HepG2 (cell line): ENCODE measurements around the gene LNPK. TPM values are rescaled to one million over a fixed set of nuclear protein-coding genes. Genes with fewer than 3 reads are reported as not detected.
"Not testable (repeated sequence)": the region's sequence is repeated elsewhere in the genome, so short reads cannot be mapped to it uniquely, and the experiment has no call there.

Source experiments
- ARID4A ChIP-seq: sonication (generic); formaldehyde crosslinking; IDR thresholded peaks from 2 replicates; pipeline ENCODE4 v1.5.0; 2020; ENCODE audit warnings: mild to moderate bottlenecking, missing genetic modification reagents, borderline replicate concordance
- ASH2L ChIP-seq: fragments of 300-600, 200-600 bp; sonication (generic); IDR thresholded peaks from 2 replicates; pipeline ENCODE4 v1.7.0; 2017; ENCODE audit warnings: low read depth, mild to moderate bottlenecking, moderate library complexity, mixed read lengths, low read length; ENCODE audit not compliant: insufficient read length
- FOXK1 ChIP-seq: sonication (generic); formaldehyde crosslinking; IDR thresholded peaks from 2 replicates; pipeline ENCODE4 v1.4.0; 2020; ENCODE audit warnings: low read depth, missing genetic modification reagents, borderline replicate concordance
- GABPA ChIP-seq, 2 experiments: IDR thresholded peaks; 2 replicates each; pipeline ENCODE4 v1.6.1; 2011 to 2016; ENCODE audit warnings: low read depth in 2 of 2, low read length in 1 of 2, missing biosample characterization in 1 of 2, missing genetic modification characterization in 1 of 2
- HNF4G ChIP-seq, 2 experiments: sonication (generic) in 1 of 2; formaldehyde crosslinking in 1 of 2; IDR thresholded peaks; 2 replicates each; pipeline versions ENCODE4 v1.4.0 to v1.6.1; 2011 to 2020; ENCODE audit warnings: borderline replicate concordance in 2 of 2, low read depth in 2 of 2, mild to moderate bottlenecking in 2 of 2, low read length in 1 of 2, missing genetic modification reagents in 1 of 2, moderate library complexity in 1 of 2
- NR2F6 ChIP-seq, 2 experiments: IDR thresholded peaks; 2 replicates each; pipeline ENCODE4 v1.6.1; 2016; ENCODE audit warnings: antibody characterized with exemption in 1 of 2, mild to moderate bottlenecking in 1 of 2
- PPARG ChIP-seq: conservative IDR thresholded peaks from 2 replicates; pipeline ENCODE4 v1.6.1; 2016; ENCODE audit warnings: missing biosample characterization, missing genetic modification reagents
- RXRB ChIP-seq: IDR thresholded peaks from 2 replicates; pipeline ENCODE4 v1.6.1; 2016; ENCODE audit warnings: borderline replicate concordance, missing genetic modification reagents, missing compliant biosample characterization
- UBTF ChIP-seq: sonication (generic); formaldehyde crosslinking; IDR thresholded peaks from 2 replicates; pipeline ENCODE4 v1.4.0; 2020; ENCODE audit warnings: mild to moderate bottlenecking, missing genetic modification reagents
- ZNF34 ChIP-seq: sonication (generic); formaldehyde crosslinking; IDR thresholded peaks from 2 replicates; pipeline ENCODE4 v1.4.0; 2020; ENCODE audit warnings: mild to moderate bottlenecking, missing genetic modification reagents, borderline replicate concordance
- ZNF430 ChIP-seq: sonication (generic); formaldehyde crosslinking; IDR thresholded peaks from 2 replicates; pipeline ENCODE4 v1.9.0; 2021; ENCODE audit warnings: mild to moderate bottlenecking, missing genetic modification reagents
- ZNF687 ChIP-seq: sonication (generic); formaldehyde crosslinking; IDR thresholded peaks from 2 replicates; pipeline ENCODE4 v1.5.1; 2020; ENCODE audit warnings: mild to moderate bottlenecking, missing genetic modification reagents, moderate library complexity
- polyA plus RNA-seq, 8 experiments: library from polyadenylated mRNA; depleted of rRNA in 3 of 8; stranded (reverse) in 7 of 8; unstranded in 1 of 8; fragments of >200 nt; fragmentation: Illumina TruSeq in 4 of 8; extraction: Trizol in 4 of 8; gene quantifications; 2 replicates each; pipeline versions ENCODE4 v1.2.1 to v1.2.3, GENCODE V29; 2011 to 2016; ENCODE audit warnings: low read depth in 4 of 8, missing spikeins in 1 of 8, mixed read lengths in 1 of 8; ENCODE audit not compliant: insufficient read depth in 1 of 8
- total RNA-seq, 5 experiments: library from RNA; depleted of rRNA; stranded (reverse); fragments of >200 nt; fragmentation: Illumina TruSeq; extraction: Trizol; gene quantifications; 2 replicates each; pipeline ENCODE4 v1.2.3, GENCODE V29; 2016; ENCODE audit warnings: low read depth in 1 of 5
- TF ChIP-seq, protein P1 (sequence below): sonication (generic); formaldehyde crosslinking; IDR thresholded peaks from 2 replicates; pipeline ENCODE4 v1.4.0; 2020; ENCODE audit warnings: missing genetic modification reagents

Gene LNPK
- total and polyA plus RNA-seq, 2 of the 13 experiments (the other 11 are each of a cell fraction or from before 2014, with no cell fraction given) = 25.4 to 26.1 TPM

GRCh38 chr2:175913849-175914743, 88.0 kb downstream of the LNPK start (continued):
- TF ChIP-seq ARID4A (CRISPR knock-in tag) (peak; percentile 44; the same call in 1 of the 2 replicates), ASH2L (peak; percentile 80), RXRB (peak; percentile 76), FOXK1 (peak; percentile 92), UBTF (peak; percentile 77), ZNF687 (CRISPR knock-in tag) (peak; percentile 83), HNF4G (IDR thresholded peaks at IDR 0.05; ENCODE audit: borderline replicate concordance, low read depth, low read length) (peak; percentile 80), HNF4G (CRISPR knock-in tag; IDR thresholded peaks at IDR 0.05; ENCODE audit: borderline replicate concordance, low read depth) (peak; percentile 98), ZNF430 (CRISPR knock-in tag) (peak; percentile 73; the same call in 1 of the 2 replicates), ZNF34 (0 out of 2 replicates have a peak, but pooled peaks have one; percentile 62), NR2F6 (CRISPR knock-in tag; IDR thresholded peaks at IDR 0.05) (0 out of 2 replicates have a peak, but pooled peaks have one; percentile 46), PPARG (CRISPR knock-in tag) (0 out of 2 replicates have a peak, but pooled peaks have one; percentile 23), GABPA (CRISPR knock-in tag; IDR thresholded peaks at IDR 0.05; ENCODE audit: low read depth) (peak; percentile 63)
- TF ChIP-seq, protein P1, sequence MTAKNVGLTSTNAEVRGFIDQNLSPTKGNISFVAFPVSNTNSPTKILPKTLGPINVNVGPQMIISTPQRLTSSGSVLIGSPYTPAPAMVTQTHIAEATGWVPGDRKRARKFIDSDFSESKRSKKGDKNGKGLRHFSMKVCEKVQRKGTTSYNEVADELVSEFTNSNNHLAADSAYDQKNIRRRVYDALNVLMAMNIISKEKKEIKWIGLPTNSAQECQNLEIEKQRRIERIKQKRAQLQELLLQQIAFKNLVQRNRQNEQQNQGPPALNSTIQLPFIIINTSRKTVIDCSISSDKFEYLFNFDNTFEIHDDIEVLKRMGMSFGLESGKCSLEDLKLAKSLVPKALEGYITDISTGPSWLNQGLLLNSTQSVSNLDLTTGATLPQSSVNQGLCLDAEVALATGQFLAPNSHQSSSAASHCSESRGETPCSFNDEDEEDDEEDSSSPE (CRISPR knock-in tag) = peak; percentile 39; the same call in 1 of the 2 replicates
- not testable (repeated sequence) for TF ChIP-seq NR2F6 (IDR thresholded peaks at IDR 0.05); GABPA (IDR thresholded peaks at IDR 0.05; ENCODE audit: low read depth, low read length)
